HFF-Myc (cell line): ENCODE results near the gene ABHD1.

Experiments used
- DNase-seq: peaks from one replicate; pipeline ENCODE4 v3.0.0-alpha.2; 2011; ENCODE audit warnings: low read depth; ENCODE audit errors: extremely low read depth
- H3K4me3 ChIP-seq: replicated peaks from 2 replicates; pipeline ENCODE4 v1.5.1; 2011; ENCODE audit warnings: low read depth, mild to moderate bottlenecking, control low read depth, low read length
- TF ChIP-seq, protein P1 (sequence below): IDR thresholded peaks from 2 replicates; pipeline ENCODE4 v1.5.1; 2012; ENCODE audit warnings: mild to moderate bottlenecking, low read depth, low read length, control low read depth; ENCODE audit errors: missing control alignments

Gene ABHD1

DNA sequence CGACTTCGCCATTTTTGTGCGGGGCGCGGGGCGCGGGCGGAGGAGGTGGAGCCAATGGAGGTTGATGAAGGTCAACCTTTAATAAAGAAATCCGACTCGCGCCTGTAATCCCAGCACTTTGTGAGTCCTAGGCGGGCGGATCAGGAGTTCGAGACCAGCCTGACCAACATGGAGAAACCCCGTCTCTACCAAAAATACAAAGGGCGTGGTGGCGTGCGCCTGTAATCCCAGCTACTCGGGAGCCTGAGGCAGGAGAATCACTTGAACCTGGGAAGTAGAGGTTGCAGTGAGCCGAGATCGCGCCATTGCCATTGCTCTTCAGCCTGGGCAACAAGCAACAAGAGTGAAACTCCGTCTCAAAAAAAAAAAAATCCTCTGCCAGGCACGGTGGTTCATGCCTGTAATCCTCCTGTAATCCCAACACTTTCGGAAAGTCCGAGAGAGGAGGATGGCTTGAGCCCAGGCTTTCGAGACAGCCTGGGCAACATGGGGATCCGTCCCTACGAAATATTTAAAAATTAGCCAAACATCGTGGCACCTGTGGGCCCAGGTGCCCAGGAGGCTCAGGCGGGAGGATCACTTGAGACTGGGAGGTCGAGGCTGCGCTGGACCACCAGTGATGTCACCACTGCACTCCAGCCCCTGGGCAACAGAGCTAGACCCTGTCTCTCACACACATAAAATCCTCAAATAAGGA, 11.3 kb downstream of the ABHD1 start:
- no peak for DNase-seq
- TF ChIP-seq, protein P1, sequence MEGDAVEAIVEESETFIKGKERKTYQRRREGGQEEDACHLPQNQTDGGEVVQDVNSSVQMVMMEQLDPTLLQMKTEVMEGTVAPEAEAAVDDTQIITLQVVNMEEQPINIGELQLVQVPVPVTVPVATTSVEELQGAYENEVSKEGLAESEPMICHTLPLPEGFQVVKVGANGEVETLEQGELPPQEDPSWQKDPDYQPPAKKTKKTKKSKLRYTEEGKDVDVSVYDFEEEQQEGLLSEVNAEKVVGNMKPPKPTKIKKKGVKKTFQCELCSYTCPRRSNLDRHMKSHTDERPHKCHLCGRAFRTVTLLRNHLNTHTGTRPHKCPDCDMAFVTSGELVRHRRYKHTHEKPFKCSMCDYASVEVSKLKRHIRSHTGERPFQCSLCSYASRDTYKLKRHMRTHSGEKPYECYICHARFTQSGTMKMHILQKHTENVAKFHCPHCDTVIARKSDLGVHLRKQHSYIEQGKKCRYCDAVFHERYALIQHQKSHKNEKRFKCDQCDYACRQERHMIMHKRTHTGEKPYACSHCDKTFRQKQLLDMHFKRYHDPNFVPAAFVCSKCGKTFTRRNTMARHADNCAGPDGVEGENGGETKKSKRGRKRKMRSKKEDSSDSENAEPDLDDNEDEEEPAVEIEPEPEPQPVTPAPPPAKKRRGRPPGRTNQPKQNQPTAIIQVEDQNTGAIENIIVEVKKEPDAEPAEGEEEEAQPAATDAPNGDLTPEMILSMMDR: no peak
- peak overlapping the region; percentile 94 for H3K4me3 ChIP-seq

DNA sequence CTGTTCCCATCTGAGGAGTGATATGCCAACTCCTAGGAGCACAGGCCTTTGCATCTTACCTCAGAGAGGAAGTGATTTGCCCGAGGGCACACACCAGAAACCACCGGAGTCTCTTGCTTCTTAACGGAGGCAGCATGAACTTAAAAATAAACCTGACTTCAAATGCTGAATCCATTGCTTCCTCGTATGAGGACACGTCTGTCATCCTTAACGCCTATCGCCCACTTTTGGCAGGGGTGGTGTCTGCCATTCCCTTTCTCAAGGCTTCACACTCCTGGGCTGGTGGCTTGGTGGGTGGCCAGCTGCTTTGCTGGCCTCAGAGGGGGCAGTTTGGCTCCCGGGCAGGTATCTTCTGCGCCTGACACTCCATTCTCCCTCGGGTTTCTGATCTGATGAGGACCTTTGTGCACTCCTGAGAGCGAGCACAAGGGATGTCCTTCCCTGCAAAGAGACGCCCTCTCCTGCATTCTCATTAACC, 11.9 kb downstream of the ABHD1 start:
- no peak for DNase-seq
- TF ChIP-seq, protein P1: no peak
- H3K4me3 ChIP-seq: no peak overlapping the region

DNA sequence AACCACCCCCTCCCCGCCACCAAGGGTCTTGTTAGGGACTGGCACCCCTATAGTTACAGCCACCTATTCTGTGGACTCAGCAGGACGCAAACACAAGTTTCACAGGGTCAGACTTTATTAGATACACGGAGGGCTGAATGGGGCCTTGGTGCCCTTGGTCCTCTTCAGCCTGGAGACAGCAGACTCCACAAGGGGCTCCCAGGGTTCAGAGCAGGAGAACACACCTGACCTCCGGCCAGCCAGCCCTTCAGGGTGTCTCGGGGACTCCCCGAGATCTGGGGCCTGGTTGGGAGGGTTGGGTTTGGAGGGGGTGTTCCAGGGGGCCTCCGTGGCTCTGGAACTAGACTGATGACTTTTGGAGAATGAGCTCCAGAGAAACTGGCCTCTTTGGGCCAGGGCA, 13.1 kb downstream of the ABHD1 start:
- H3K4me3 ChIP-seq: no peak overlapping the region
- TF ChIP-seq, protein P1: no peak
- DNase-seq: no peak

DNA sequence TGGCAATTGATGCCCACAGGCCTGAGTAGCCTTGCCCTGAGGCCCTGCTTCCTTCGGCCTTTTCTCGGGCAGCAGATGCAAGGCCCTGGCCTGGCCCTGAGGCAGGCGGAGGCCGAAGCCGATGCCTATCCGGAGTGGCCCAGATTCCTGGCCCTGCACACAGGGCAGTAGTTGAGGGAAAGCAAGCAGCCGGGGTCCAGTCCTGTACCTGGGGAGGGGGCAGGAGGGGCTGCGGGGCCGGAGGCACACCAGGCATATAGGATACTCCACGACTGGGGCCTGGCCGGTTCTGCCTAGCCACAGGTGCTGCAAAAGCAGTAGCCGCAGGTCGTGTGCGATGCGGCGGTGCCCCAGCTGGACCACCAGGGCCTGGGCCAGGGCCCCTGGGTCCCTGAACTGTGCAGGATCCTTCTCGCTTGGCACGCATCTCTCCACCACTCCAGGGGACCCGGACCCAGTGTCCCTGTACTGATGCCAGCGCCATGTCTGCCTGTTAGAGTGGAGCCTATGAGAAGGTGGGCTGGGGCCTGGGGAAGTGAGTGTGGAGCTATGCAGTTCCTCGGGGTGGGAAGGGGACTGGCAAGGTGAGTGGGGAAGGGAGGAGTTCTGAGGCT, 13.8 kb downstream of the ABHD1 start:
- no peak for DNase-seq
- TF ChIP-seq, protein P1: no peak
- H3K4me3 ChIP-seq: no peak overlapping the region

DNA sequence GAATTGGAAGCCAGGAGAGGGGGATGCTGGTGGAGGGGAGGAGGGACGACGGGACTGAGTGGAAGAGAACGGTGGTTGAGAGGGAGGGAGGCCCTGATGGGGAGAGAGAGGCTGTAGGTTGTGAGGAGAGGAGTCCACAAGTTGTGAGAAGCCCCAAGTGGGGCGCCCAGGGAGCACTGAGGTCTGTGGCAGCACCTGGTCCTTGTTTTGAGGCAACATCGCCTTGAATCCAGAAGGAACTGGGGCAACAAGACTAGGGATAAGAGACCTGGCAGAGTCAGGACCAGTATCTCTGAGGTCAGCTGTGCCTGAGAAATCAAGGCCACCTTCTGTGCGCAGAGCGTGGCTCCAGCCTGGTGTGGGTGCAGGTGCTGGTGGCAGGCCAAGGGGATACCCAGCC, 14.5 kb downstream of the ABHD1 start:
- no peak for DNase-seq
- TF ChIP-seq, protein P1: no peak
- H3K4me3 ChIP-seq: no peak overlapping the region

DNA sequence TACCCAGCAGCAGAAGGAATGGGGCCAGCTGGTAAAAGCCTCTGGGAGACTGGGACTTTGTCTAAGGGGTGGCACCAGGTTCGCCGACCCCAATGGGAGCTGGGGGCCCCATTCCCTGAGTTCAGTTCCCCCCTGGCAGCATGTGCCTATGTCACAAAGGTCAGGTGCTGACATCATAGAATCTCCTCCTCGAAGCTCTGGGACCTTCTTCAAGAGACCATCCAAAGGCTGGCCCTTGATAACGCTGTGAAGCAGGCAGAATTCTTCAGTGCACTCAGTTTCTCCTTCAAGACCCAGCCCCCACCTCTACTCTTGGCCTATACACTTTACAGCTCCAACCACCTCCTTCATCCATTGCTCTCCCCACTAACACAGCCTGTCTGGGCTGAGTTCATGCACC, 15.7 kb downstream of the ABHD1 start, which contains the start of gene PRR30:
TSS of gene PRR30 (minus strand) at position 101 of the 400 bp plus-strand sequence. CDS start 1,081 bp downstream, outside the sequence.
- no peak for DNase-seq
- no peak within 1 kb of the TSS for H3K4me3 ChIP-seq
- TF ChIP-seq, protein P1: no peak
